Activated CD4-positive, alpha-beta T cell treated with anti-CD3 and anti-CD28 coated beads, Interleukin-2, amount 10 ng/mL, durations not matched to agents 7 days and 5 days (primary cell): ENCODE measurements around the gene ATF7IP2. TPM values are rescaled to one million over a fixed set of nuclear protein-coding genes. Genes with fewer than 3 reads are reported as not detected.
"Not testable (repeated sequence)": the region's sequence is repeated elsewhere in the genome, so short reads cannot be mapped to it uniquely, and the experiment has no call there.

Experiments
- CTCF ChIA-PET: fragments of 350-600 bp; sonication (Branson Sonifier 250); formaldehyde crosslinking; loops from one replicate; lab custom pipeline; 2021; ENCODE audit warnings: antibody characterized with exemption; lab: Charles Lee
- POLR2A ChIA-PET: fragments of 350-600 bp; sonication (Branson Sonifier 250); formaldehyde crosslinking; loops from one replicate; lab custom pipeline; 2021; ENCODE audit warnings: antibody characterized with exemption; lab: Charles Lee
- DNase-seq: peaks from one replicate; pipeline ENCODE4 v3.0.0-alpha.2; 2020
- H3K27ac Mint-ChIP-seq: one replicate; pipeline ENCODE4 v1.8.0; 2021; ENCODE audit warnings: mild to moderate bottlenecking, moderate library complexity, mixed read lengths
- H3K27me3 Mint-ChIP-seq: one replicate; pipeline ENCODE4 v1.8.0; 2021; ENCODE audit warnings: mixed read lengths
- H3K36me3 Mint-ChIP-seq: one replicate; pipeline ENCODE4 v1.8.0; 2021; ENCODE audit warnings: low read depth, mixed read lengths
- H3K4me1 Mint-ChIP-seq: one replicate; pipeline ENCODE4 v1.8.0; 2021; ENCODE audit warnings: mixed read lengths
- H3K4me3 Mint-ChIP-seq: one replicate; pipeline ENCODE4 v1.8.0; 2021; ENCODE audit warnings: mild to moderate bottlenecking, moderate library complexity, mixed read lengths
- H3K9me3 Mint-ChIP-seq: one replicate; pipeline ENCODE4 v1.8.0; 2021; ENCODE audit warnings: mixed read lengths
- total RNA-seq, 2 experiments: library from RNA; stranded (reverse); gene quantifications; one replicate each; pipeline ENCODE4 v1.2.3, GENCODE V29; 2021

The ATF7IP2 gene, protein sequence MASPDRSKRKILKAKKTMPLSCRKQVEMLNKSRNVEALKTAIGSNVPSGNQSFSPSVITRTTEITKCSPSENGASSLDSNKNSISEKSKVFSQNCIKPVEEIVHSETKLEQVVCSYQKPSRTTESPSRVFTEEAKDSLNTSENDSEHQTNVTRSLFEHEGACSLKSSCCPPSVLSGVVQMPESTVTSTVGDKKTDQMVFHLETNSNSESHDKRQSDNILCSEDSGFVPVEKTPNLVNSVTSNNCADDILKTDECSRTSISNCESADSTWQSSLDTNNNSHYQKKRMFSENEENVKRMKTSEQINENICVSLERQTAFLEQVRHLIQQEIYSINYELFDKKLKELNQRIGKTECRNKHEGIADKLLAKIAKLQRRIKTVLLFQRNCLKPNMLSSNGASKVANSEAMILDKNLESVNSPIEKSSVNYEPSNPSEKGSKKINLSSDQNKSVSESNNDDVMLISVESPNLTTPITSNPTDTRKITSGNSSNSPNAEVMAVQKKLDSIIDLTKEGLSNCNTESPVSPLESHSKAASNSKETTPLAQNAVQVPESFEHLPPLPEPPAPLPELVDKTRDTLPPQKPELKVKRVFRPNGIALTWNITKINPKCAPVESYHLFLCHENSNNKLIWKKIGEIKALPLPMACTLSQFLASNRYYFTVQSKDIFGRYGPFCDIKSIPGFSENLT
- total RNA-seq: 10 to 100 TPM; 34.7 to 38.1 TPM

DNA sequence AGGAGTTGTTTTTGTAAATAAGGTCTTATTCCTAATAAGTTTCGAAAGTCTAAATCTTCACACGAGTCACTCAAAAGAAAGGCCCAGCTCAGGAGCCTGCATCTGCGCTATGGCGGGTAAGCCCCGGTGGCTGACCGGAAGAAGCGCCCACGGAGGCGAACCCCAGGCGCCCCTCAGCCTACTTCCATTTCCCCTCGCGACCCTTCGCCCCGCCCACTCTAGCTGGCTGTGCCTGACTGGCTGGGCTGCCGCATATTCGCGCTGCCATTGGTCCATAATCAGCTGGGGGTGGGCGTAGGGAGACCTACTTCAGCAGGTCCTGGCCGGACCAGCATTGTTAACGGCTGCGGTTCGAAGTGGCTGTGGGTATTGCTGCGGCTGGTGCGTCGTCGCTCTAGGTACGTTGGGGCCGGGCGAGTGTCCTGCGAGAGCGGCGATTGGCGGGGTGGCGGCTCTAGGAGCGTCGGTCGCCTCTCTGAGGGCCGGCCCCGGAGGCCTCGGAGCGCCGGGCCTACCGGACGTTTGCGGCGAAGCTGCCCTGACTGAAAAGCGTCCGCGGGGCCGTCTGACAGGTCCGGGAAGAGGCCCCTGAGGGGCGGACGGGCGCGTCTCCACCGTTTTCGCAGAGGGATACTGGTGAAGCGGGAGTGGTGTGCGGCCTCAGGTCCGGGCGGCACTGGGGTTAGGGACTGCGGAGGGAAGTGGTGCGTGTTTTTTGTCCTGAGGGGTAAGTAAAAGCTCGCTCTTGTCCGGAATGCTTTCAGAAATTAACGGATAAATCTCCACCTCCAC, at the start of gene ATF7IP2:
ATF7IP2 (plus strand) TSS at position 337 of the 792 bp plus-strand sequence. CDS start 44,560 bp downstream, outside the sequence.
- H3K9me3 Mint-ChIP-seq: peaks cover 9% of the 10 kb centered on the region
- H3K27me3 Mint-ChIP-seq: no peaks in the 10 kb centered on the region
- ChIA-PET POLR2A (no interaction called here), CTCF (interaction anchor here (0.6 to 1.1 kb wide), 3 partner anchors 25 to 59 kb away, joined by 3 to 6 read pairs (median 3); no protein-coding TSS in a partner anchor)
- peaks cover 48% of the 10 kb centered on the region for H3K4me1 Mint-ChIP-seq
- H3K4me3 Mint-ChIP-seq: peak within 1 kb of the TSS; percentile 94
- H3K27ac Mint-ChIP-seq: peak within 1 kb of the TSS; percentile 97
- DNase-seq: peak; percentile 93
- peaks cover 38% of the 10 kb centered on the region for H3K36me3 Mint-ChIP-seq

- no peak for DNase-seq
- no peak overlapping the region for H3K27ac Mint-ChIP-seq
- POLR2A ChIA-PET: no interaction called here
- CTCF ChIA-PET: no interaction called here
- H3K27me3 Mint-ChIP-seq: no peaks in the 10 kb centered on the region
- H3K9me3 Mint-ChIP-seq: peaks cover 24% of the 10 kb centered on the region
- peaks cover 10% of the 10 kb centered on the region for H3K4me1 Mint-ChIP-seq
- H3K4me3 Mint-ChIP-seq: no peak overlapping the region
- peaks cover 8% of the 10 kb centered on the region for H3K36me3 Mint-ChIP-seq
Measured at GRCh38 chr16:10338426-10338825, 47.4 kb upstream of the ATF7IP2 start.

DNA sequence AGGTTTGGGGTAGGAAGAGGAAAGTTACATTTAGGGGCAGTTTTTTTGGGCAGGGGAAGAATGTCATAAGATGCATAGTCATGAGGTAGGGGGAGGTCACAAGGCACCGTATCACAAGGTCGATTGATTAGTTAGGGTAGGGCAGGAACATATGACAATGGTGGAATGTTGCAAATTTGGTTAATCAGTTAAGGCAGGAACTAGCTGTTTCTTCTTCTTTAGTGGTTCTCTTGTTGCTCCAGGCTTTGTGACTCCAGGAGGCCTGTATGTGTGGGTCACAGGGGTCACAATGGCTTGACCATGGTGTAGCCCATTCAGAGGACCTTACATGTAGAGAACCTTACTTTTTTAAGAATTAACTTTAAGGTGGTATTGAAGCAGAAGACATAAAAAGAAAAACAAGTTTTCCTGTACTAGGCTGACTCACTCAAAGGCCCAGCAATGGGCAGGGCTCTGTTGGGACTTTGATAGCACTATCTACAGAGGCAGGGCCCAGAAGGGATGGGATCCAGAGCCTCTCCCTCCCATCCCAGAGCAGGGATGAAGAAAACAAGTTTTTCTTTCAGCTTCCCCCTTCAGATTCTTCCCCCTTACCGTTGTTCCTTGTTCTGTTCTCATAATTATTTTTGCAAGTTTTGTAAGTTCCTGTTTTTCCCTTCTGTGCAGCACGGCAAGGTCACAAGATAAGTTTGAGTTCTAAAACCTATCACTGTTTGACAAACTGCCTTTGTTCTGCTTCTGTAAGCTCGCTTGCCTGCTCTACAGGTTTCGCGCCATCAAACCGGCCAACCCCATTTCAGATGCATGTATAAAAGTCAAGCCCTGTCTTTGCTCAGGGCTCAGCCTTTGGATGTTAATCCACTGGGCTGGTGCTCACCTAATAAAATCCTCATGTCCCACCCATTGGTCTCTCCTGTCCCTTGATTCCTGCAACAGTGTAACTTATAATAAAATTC, 45.8 kb upstream of the ATF7IP2 start:
- Mint-ChIP-seq H3K4me1 (no peaks in the 10 kb centered on the region), H3K36me3 (peaks cover 10% of the 10 kb centered on the region), H3K27ac (no peak overlapping the region), H3K27me3 (no peaks in the 10 kb centered on the region), H3K9me3 (peaks cover 34% of the 10 kb centered on the region), H3K4me3 (no peak overlapping the region)
- no peak for DNase-seq
- ChIA-PET POLR2A (no interaction called here), CTCF (no interaction called here)

GRCh38 chr16:10343124-10343760, 42.6 kb upstream of the ATF7IP2 start:
- DNase-seq: no peak
- no peak overlapping the region for H3K4me3 Mint-ChIP-seq
- H3K9me3 Mint-ChIP-seq: peaks cover 38% of the 10 kb centered on the region
- H3K27ac Mint-ChIP-seq: no peak overlapping the region
- CTCF ChIA-PET: interaction anchor here (1.0 kb wide), 1 partner anchor 9 kb away, joined by 3 read pairs; no protein-coding TSS in a partner anchor
- POLR2A ChIA-PET: no interaction called here
- peaks cover 10% of the 10 kb centered on the region for H3K36me3 Mint-ChIP-seq
- H3K27me3 Mint-ChIP-seq: no peaks in the 10 kb centered on the region
- H3K4me1 Mint-ChIP-seq: no peaks in the 10 kb centered on the region

DNA sequence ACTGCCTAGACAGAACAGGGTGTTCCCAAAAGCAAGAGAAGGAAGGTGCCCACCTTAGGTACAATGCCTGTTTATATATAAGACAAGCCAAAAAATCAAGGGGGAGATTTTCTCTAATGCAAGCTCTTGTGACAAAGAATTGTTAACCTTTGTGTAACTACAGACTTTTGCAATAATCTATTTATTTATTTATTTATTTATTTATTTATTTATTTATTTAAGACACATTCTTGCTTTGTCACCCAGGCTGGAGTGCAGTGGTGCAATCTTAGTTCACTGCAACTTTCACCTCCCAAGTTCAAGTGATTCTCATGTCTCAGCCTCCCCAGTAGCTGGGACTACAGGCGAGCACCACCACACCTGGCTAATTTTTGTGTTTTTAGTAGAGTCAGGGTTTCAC, 41.2 kb upstream of the ATF7IP2 start:
- POLR2A ChIA-PET, H3K27ac Mint-ChIP-seq, H3K36me3 Mint-ChIP-seq, H3K27me3 Mint-ChIP-seq, DNase-seq, H3K4me1 Mint-ChIP-seq, CTCF ChIA-PET, H3K4me3 Mint-ChIP-seq: not testable (repeated sequence)
- H3K9me3 Mint-ChIP-seq: peaks cover 35% of the 10 kb centered on the region

DNA sequence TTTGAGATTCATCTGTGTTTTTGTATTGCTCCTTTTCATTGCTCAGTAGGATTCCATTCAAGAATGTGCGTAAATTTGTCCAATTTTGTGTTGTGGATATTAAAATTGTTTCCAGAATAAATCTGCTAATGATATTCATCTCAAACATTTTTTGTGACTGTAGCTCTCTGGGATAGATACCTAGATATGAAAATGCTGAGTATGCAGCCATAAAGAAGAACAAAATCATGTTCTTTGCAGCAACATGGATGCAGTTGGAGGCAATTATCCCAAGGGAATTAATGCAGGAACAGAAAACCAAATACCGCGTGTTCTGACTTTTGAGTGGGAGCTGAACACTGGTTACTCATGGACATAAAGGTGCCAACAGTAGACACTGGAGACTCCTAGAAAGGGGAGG, 40.2 kb upstream of the ATF7IP2 start:
- CTCF ChIA-PET: no interaction called here
- H3K9me3 Mint-ChIP-seq: peaks cover 27% of the 10 kb centered on the region
- no peak overlapping the region for H3K4me3 Mint-ChIP-seq
- DNase-seq: no peak
- peaks cover 1% of the 10 kb centered on the region for H3K36me3 Mint-ChIP-seq
- no peaks in the 10 kb centered on the region for H3K27me3 Mint-ChIP-seq
- H3K4me1 Mint-ChIP-seq: no peaks in the 10 kb centered on the region
- H3K27ac Mint-ChIP-seq: no peak overlapping the region
- POLR2A ChIA-PET: no interaction called here

- Mint-ChIP-seq H3K4me1 (no peaks in the 10 kb centered on the region), H3K4me3 (no peak overlapping the region), H3K27ac (no peak overlapping the region), H3K36me3 (no peaks in the 10 kb centered on the region), H3K9me3 (peaks cover 4% of the 10 kb centered on the region), H3K27me3 (no peaks in the 10 kb centered on the region)
- ChIA-PET CTCF (no interaction called here), POLR2A (interaction anchor here (0.6 kb wide), 1 partner anchor 249 kb away, joined by 7 read pairs; no protein-coding TSS in a partner anchor)
- no peak for DNase-seq
Measured at GRCh38 chr16:10349851-10350250, 36.0 kb upstream of the ATF7IP2 start.

DNA sequence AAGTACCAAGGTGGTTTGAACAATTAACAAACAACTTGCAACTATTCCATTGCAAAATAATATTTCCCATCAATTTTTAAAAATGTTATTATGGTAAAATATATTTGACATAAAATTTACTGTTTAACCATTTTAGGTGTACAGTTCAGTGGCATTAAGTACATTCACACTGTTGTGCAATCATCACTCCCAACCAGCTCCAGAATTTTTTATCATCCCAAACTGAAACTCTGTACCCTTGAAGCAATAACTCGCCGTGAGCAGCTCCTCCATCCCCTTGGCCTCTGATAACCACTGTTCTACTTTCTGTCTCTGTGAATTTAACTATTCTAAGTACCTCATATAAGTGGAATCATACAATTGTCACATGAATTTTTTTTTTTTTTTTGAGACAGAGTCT, 33.6 kb upstream of the ATF7IP2 start:
- no peaks in the 10 kb centered on the region for H3K27me3 Mint-ChIP-seq
- POLR2A ChIA-PET: no interaction called here

DNA sequence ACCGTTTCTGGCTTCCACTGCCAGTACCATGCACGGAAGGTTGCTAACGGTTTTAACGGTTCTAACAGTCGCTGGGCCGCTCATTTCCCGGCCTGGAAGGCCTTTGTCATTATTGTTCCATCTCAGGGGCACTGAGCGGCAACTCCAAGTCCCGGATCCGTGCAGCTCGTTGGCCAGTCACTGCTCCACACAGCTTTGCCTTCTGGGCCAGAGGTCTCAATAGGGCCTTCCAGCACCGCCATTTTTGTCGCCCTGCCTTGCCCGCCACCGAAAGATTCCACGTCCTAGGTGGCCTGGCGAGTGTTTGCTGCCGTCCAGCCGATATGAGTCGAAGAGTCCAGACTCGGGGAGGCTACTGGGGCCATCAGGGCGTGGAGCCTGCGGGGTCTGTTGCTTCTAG, 30.3 kb upstream of the ATF7IP2 start:
- ChIA-PET POLR2A (no interaction called here), CTCF (no interaction called here)
- H3K4me3 Mint-ChIP-seq: no peak overlapping the region
- peaks cover 12% of the 10 kb centered on the region for H3K9me3 Mint-ChIP-seq
- no peaks in the 10 kb centered on the region for H3K4me1 Mint-ChIP-seq
- no peaks in the 10 kb centered on the region for H3K27me3 Mint-ChIP-seq
- no peak overlapping the region for H3K27ac Mint-ChIP-seq
- H3K36me3 Mint-ChIP-seq: no peaks in the 10 kb centered on the region
- no peak for DNase-seq

More for the DNA sequence above, 33.6 kb upstream of the ATF7IP2 start:
- Mint-ChIP-seq H3K4me3 (no peak overlapping the region), H3K4me1 (no peaks in the 10 kb centered on the region), H3K36me3 (no peaks in the 10 kb centered on the region), H3K27ac (no peak overlapping the region), H3K9me3 (peaks cover 6% of the 10 kb centered on the region)
- no peak for DNase-seq
- CTCF ChIA-PET: no interaction called here

DNA sequence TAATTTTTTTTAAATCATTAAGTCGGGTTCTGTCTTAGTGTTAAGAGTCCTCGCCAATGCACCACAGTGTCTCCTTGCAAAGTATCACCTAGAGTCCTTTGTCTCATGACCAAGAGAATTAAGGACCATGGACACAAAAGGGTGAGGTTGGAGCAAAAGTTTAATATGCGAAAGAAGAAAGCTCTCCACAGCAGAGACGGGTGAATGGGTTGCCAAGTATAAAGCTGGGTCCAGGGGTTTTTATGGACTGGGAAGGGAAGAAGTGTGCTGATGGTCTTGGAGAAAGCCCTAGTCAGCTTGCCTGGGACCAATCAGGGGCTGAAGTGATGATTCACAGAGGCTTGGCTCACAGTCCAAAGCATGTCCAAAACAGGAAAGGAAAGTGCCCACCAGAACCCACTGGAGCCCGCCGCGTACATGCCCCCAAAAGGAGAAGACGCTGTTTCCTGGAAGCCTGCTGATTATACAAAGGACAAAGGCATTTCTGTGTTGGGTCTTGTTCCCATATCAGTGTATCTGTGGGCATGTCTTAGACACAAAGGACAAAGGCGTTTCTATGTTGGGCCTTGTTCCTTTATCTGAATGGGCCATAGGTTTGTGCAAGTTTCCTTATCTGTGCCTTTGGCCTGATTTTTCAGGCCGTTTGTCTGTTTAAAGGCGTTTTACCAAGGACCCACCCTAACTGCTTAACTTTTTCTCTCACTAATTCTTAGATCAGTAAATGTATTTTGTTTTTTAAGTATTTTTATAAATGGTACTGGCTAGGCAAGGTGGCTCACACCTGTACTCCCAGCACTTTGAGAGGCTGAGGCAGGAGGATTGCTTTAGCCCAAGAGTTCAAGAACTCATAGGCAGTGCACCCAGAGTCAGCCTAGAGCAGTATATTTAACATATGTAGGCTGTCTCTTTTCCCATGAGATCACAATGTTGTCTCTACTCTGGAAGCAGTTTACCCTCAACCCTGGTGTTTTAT, 28.7 kb upstream of the ATF7IP2 start:
- H3K4me1 Mint-ChIP-seq: peaks cover 7% of the 10 kb centered on the region

GRCh38 chr16:10361747-10362076, 24.1 kb upstream of the ATF7IP2 start:
- H3K27ac Mint-ChIP-seq: peak overlapping the region; percentile 76
- POLR2A ChIA-PET: not testable (repeated sequence)

More for the DNA sequence above, 28.7 kb upstream of the ATF7IP2 start:
- POLR2A ChIA-PET: no interaction called here
- Mint-ChIP-seq H3K36me3 (peaks cover 6% of the 10 kb centered on the region), H3K27me3 (no peaks in the 10 kb centered on the region), H3K4me3 (no peak overlapping the region), H3K9me3 (peaks cover 17% of the 10 kb centered on the region), H3K27ac (no peak overlapping the region)
- DNase-seq: no peak
- CTCF ChIA-PET: interaction anchor here (1.2 kb wide), 1 partner anchor 12 kb away, joined by 3 read pairs; no protein-coding TSS in a partner anchor

More at GRCh38 chr16:10361747-10362076, 24.1 kb upstream of the ATF7IP2 start:
- DNase-seq, H3K36me3 Mint-ChIP-seq, CTCF ChIA-PET, H3K27me3 Mint-ChIP-seq, H3K4me3 Mint-ChIP-seq: not testable (repeated sequence)
- peaks cover 20% of the 10 kb centered on the region for H3K4me1 Mint-ChIP-seq
- H3K9me3 Mint-ChIP-seq: peaks cover 14% of the 10 kb centered on the region
